Measurements from ENCODE around the gene TMEM247.

DNA sequence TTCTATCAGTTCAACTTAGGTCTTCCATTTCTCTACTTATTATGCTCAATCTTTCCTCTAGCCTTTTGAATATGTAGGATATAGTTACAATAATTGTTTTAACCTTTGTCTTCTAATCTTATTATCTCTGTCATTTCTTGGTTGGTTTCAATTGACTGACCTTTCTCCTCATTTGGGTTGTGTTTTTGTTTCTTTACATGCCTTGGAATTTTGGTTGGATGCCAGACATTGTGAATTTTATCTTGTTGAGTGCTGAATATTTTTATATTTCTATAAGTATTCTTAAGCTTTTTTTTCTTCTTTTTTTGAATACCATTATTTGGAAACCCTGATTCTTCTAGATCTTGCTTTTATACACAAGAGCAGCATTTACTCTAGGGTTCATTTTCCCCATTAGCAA lies 30.7 kb upstream of the TMEM247 start:
- TF ChIP-seq, protein P1, sequence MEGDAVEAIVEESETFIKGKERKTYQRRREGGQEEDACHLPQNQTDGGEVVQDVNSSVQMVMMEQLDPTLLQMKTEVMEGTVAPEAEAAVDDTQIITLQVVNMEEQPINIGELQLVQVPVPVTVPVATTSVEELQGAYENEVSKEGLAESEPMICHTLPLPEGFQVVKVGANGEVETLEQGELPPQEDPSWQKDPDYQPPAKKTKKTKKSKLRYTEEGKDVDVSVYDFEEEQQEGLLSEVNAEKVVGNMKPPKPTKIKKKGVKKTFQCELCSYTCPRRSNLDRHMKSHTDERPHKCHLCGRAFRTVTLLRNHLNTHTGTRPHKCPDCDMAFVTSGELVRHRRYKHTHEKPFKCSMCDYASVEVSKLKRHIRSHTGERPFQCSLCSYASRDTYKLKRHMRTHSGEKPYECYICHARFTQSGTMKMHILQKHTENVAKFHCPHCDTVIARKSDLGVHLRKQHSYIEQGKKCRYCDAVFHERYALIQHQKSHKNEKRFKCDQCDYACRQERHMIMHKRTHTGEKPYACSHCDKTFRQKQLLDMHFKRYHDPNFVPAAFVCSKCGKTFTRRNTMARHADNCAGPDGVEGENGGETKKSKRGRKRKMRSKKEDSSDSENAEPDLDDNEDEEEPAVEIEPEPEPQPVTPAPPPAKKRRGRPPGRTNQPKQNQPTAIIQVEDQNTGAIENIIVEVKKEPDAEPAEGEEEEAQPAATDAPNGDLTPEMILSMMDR (IDR thresholded peaks at IDR 0.05; ENCODE audit: low read length): no peak
- no peak for TF ChIP-seq EZH2 (optimal IDR thresholded peaks at IDR 0.05; ENCODE audit: low read depth, low read length)
- TF ChIP-seq EZH2phosphoT487 (IDR thresholded peaks at IDR 0.05; ENCODE audit: low read length): no peak
